ENCODE measurements around the gene BSN. TPM values are rescaled to one million over a fixed set of nuclear protein-coding genes. Genes with fewer than 3 reads are reported as not detected.

Gene BSN
- total RNA-seq, 2 experiments from 2014 or later: 0.08 to 0.11 TPM

- Mint-ChIP-seq H3K4me1 (ENCODE audit: low read depth) (peaks cover 25% of the 10 kb centered on the region), H3K9me3 (no peaks in the 10 kb centered on the region), H3K4me3 (peak overlapping the region; percentile 48), H3K27me3 (no peaks in the 10 kb centered on the region), H3K27ac (no peak overlapping the region), H3K36me3 (ENCODE audit: low read depth) (peaks cover 18% of the 10 kb centered on the region)
- Histone ChIP-seq H3K4me3 (ENCODE audit: low read length) (no peak overlapping the region), H3K27ac (ENCODE audit: low read depth in 1 of 2, low read length in 2 of 2) (no peak overlapping the region), H3K36me3 (ENCODE audit: insufficient read depth, low read length) (peaks cover 28% of the 10 kb centered on the region), H3K27me3 (ENCODE audit: control insufficient read depth in 1 of 2, insufficient read depth in 2 of 2, low read length in 2 of 2) (no peaks in the 10 kb centered on the region), H3K9me3 (ENCODE audit: control insufficient read depth in 1 of 2, insufficient read depth in 1 of 2, low read length in 2 of 2) (no peaks in the 10 kb centered on the region), H3K4me1 (ENCODE audit: insufficient read depth, low read length) (peaks cover 28% of the 10 kb centered on the region)
- DNase-seq: peak in 1 of 14 experiments; percentile 26
- ChIA-PET POLR2A (no interaction called here), CTCF (no interaction called here)
- TF ChIP-seq, protein P1, sequence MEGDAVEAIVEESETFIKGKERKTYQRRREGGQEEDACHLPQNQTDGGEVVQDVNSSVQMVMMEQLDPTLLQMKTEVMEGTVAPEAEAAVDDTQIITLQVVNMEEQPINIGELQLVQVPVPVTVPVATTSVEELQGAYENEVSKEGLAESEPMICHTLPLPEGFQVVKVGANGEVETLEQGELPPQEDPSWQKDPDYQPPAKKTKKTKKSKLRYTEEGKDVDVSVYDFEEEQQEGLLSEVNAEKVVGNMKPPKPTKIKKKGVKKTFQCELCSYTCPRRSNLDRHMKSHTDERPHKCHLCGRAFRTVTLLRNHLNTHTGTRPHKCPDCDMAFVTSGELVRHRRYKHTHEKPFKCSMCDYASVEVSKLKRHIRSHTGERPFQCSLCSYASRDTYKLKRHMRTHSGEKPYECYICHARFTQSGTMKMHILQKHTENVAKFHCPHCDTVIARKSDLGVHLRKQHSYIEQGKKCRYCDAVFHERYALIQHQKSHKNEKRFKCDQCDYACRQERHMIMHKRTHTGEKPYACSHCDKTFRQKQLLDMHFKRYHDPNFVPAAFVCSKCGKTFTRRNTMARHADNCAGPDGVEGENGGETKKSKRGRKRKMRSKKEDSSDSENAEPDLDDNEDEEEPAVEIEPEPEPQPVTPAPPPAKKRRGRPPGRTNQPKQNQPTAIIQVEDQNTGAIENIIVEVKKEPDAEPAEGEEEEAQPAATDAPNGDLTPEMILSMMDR (IDR thresholded peaks at IDR 0.05): no peak
- no peak for ATAC-seq (ENCODE audit: poor library complexity)
- intact Hi-C loops (cut with DNase I, micrococcal nuclease): no loop called here
These were observed 162.5 kb downstream of the BSN start for GRCh38 chr3:49716691-49717210.

DNA sequence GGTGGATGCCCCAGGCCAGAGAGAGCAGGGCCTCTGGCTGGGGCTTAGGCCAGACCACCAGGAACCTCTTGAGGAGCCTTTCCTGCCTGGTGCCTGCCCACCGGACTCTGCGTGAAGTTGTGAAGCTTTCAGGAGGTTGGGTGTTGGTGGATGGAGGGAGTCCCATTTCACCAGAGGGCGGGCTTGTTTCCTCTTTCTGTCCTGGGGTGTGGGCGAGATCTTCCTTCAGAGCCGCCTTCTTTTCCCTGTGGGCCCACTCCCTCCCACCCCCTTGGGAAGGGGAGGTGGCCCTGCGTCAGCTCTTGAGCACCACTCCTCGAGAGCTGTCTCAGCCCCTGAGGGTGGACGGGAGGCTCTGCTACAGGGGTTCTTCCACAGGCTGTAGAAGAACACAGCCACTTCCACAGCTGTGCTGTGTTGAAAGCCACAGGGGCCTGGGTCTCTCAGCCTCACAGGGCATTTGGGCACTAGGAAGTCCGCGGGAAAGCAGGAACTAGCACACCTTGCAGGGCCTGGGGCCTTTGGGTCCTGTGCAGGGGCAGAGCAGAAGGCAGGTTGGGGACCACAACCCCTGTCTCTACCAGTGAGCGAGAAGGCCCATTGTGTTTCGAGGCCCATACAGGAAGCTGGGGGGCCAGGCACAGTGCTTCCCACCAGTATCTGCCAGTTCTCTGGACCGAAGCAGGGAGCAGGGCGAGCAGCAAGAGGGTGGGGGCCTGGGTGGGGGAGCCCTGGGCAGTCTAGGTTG, 163.1 kb downstream of the BSN start:
- peak overlapping the region; percentile 56 for H3K4me3 Mint-ChIP-seq

GRCh38 chr3:49717959-49718857, 163.9 kb downstream of the BSN start:
- H3K4me3 ChIP-seq (ENCODE audit: low read length): peak overlapping the region; percentile 80
- H3K36me3 Mint-ChIP-seq (ENCODE audit: low read depth): peaks cover 20% of the 10 kb centered on the region
- H3K27me3 ChIP-seq (ENCODE audit: control insufficient read depth in 1 of 2, insufficient read depth in 2 of 2, low read length in 2 of 2): no peaks in the 10 kb centered on the region
- DNase-seq (peak in 2 of 14 experiments; percentile 9 to 45), ATAC-seq (ENCODE audit: poor library complexity) (no peak)
- peaks cover 39% of the 10 kb centered on the region for H3K36me3 ChIP-seq (ENCODE audit: insufficient read depth, low read length)
- POLR2A ChIA-PET: interaction anchor here (2.0 to 3.9 kb wide), 2 partner anchors 69 to 85 kb away, joined by 15 to 18 read pairs; partner anchors contain the start of genes INKA1 and IP6K1
- H3K27ac Mint-ChIP-seq: peak overlapping the region; percentile 95
- CTCF ChIA-PET: interaction anchor here (1.2 to 2.2 kb wide), 7 partner anchors 14 to 178 kb away, joined by 3 to 8 read pairs (median 4); no protein-coding TSS in a partner anchor
- no peaks in the 10 kb centered on the region for H3K9me3 ChIP-seq (ENCODE audit: control insufficient read depth in 1 of 2, insufficient read depth in 1 of 2, low read length in 2 of 2)
- peaks cover 34% of the 10 kb centered on the region for H3K4me1 Mint-ChIP-seq (ENCODE audit: low read depth)
- H3K4me3 Mint-ChIP-seq: peak overlapping the region; percentile 96
- H3K9me3 Mint-ChIP-seq: no peaks in the 10 kb centered on the region
- intact Hi-C loops (cut with DNase I, micrococcal nuclease): loop anchor here (2.0 kb wide), 2 partner anchors 15 to 69 kb away; partner anchors contain the start of gene IP6K1 (in 2 of the 2)
- no peak overlapping the region for H3K27ac ChIP-seq (ENCODE audit: low read depth in 1 of 2, low read length in 2 of 2)
- H3K4me1 ChIP-seq (ENCODE audit: insufficient read depth, low read length): peaks cover 34% of the 10 kb centered on the region
- H3K27me3 Mint-ChIP-seq: no peaks in the 10 kb centered on the region
- TF ChIP-seq, protein P1 (IDR thresholded peaks at IDR 0.05): no peak

More for the DNA sequence above, 163.1 kb downstream of the BSN start:
- ChIA-PET CTCF (no interaction called here), POLR2A (interaction anchor here (3.9 kb wide), 1 partner anchor 70 kb away, joined by 18 read pairs; the partner anchor contains the start of gene IP6K1)
- ATAC-seq (ENCODE audit: poor library complexity) (no peak), DNase-seq (peak in 1 of 14 experiments; percentile 30)
- Histone ChIP-seq H3K4me1 (ENCODE audit: insufficient read depth, low read length) (peaks cover 33% of the 10 kb centered on the region), H3K27me3 (ENCODE audit: control insufficient read depth in 1 of 2, insufficient read depth in 2 of 2, low read length in 2 of 2) (no peaks in the 10 kb centered on the region), H3K9me3 (ENCODE audit: control insufficient read depth in 1 of 2, insufficient read depth in 1 of 2, low read length in 2 of 2) (no peaks in the 10 kb centered on the region), H3K27ac (ENCODE audit: low read depth in 1 of 2, low read length in 2 of 2) (no peak overlapping the region), H3K4me3 (ENCODE audit: low read length) (no peak overlapping the region), H3K36me3 (ENCODE audit: insufficient read depth, low read length) (peaks cover 34% of the 10 kb centered on the region)
- intact Hi-C loops (cut with DNase I, micrococcal nuclease): no loop called here
- no peaks in the 10 kb centered on the region for H3K27me3 Mint-ChIP-seq
- H3K9me3 Mint-ChIP-seq: no peaks in the 10 kb centered on the region
- peaks cover 18% of the 10 kb centered on the region for H3K36me3 Mint-ChIP-seq (ENCODE audit: low read depth)
- TF ChIP-seq, protein P1 (IDR thresholded peaks at IDR 0.05): no peak
- H3K4me1 Mint-ChIP-seq (ENCODE audit: low read depth): peaks cover 26% of the 10 kb centered on the region
- no peak overlapping the region for H3K27ac Mint-ChIP-seq

All from CD4-positive, alpha-beta T cell (primary cell).